Activated CD8-positive, alpha-beta memory T cell treated with anti-CD3 and anti-CD28 coated beads for 36 hours (primary cell): ENCODE results near the gene ZPBP2. TPM values are rescaled to one million over a fixed set of nuclear protein-coding genes. Genes with fewer than 3 reads are reported as not detected.

Experiments used
- CTCF ChIA-PET: fragments of 350-600 bp; sonication (Branson Sonifier 250); formaldehyde crosslinking; loops from one replicate; lab custom pipeline; 2021; ENCODE audit warnings: antibody characterized with exemption; lab: Charles Lee
- POLR2A ChIA-PET: fragments of 350-600 bp; sonication (Branson Sonifier 250); formaldehyde crosslinking; loops from one replicate; lab custom pipeline; 2021; ENCODE audit warnings: antibody characterized with exemption; lab: Charles Lee
- total RNA-seq, 2 experiments: library from RNA; stranded (reverse); gene quantifications; one replicate each; pipeline ENCODE4 v1.2.3, GENCODE V29; 2021

ZPBP2 gene
- total RNA-seq, 2 experiments from 2014 or later, result 0.42 to 0.44 TPM

GRCh38 chr17:39923836-39924690 is 56.1 kb downstream of the ZPBP2 start:
- ChIA-PET CTCF (interaction anchor here (1.3 kb wide), 1 partner anchor 56 kb away, joined by 3 read pairs; the partner anchor contains the start of gene PSMD3), POLR2A (no interaction called here)

GRCh38 chr17:39924691-39925055 is 56.7 kb downstream of the ZPBP2 start:
- CTCF ChIA-PET, result interaction anchor here (1.3 to 1.8 kb wide), 2 partner anchors 54 to 56 kb away, joined by 3 to 4 read pairs; partner anchors contain the start of gene PSMD3
- POLR2A ChIA-PET, result no interaction called here

DNA sequence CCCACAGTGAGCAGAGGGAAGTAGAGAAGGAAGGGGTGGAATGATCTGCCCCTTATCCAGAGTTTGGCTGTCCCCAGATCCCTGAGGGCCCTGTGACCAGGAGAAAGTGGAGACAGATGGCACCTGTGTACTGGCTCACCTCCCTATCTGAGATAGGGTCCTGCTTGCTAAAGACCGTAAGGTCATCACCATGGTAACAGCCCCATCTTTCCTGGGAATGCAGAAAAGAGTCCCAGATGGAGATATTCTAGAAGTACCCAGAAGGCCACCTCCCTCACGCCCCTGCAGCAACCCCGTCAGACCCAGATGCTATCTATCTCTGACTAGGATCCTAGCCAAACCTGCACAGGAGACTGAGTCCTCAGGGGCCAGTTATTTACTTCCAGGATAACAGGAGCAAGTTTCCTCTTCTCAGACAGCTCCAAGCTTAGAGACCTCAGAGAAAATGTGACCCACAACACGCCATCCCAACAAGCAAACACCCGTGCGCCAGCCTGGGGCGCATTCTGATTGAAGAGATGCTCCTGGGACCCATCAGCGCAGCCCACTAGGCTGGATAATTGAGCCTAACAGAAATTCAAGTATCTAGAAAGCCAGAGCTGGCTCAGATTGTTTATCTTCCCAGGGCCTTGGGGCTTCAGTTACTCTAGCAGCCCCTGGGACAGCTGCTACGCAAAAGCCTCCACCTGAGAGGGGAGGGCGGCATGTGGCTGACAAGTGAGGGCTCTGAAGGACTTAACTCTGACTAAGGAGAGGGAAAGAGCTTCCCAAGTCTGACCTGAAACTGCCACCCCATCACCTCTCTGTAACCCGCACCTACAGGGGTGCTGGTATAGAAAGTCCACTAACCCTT is 57.5 kb downstream of the ZPBP2 start:
- CTCF ChIA-PET, result interaction anchor here (0.9 to 1.8 kb wide), 3 partner anchors 10 to 53 kb away, joined by 3 to 4 read pairs (median 3); no protein-coding TSS in a partner anchor
- POLR2A ChIA-PET, result interaction anchor here (1.3 to 2.8 kb wide), 5 partner anchors 10 to 171 kb away, joined by 3 to 17 read pairs (median 4); partner anchors contain the start of gene IKZF3

GRCh38 chr17:39926135-39926587 is 58.2 kb downstream of the ZPBP2 start:
- CTCF ChIA-PET, result interaction anchor here (0.9 to 1.8 kb wide), 4 partner anchors 10 to 53 kb away, joined by 3 to 4 read pairs (median 4); no protein-coding TSS in a partner anchor
- POLR2A ChIA-PET, result interaction anchor here (0.6 to 2.8 kb wide), 7 partner anchors 10 to 171 kb away, joined by 3 to 17 read pairs (median 4); partner anchors contain the start of gene IKZF3

DNA sequence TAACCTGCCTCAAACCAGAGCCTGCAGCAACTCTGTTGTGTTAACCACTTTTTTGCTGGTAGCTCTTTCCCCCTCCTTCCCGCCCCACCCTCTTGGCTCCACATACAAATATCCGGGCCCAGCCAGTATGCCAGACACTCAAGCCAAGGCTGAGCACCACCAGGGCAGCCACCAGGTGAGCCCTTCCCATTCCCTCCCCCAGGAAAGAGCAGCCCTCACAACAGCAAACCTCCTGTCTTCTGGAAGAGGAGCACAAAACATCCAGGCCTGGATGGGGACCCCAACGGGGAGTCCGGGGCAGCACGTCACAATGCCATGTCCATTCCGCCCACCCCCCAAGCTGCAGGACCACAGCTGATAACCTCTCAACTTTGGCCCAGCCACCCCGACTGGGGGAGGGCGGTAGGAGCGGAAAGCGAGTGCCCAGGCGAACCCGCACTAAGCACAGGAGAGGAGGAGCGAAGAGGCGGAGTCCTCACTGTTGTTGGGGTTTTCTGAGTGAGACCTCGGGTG is 58.6 kb downstream of the ZPBP2 start:
- POLR2A ChIA-PET, result interaction anchor here (0.6 to 2.8 kb wide), 7 partner anchors 11 to 172 kb away, joined by 3 to 17 read pairs (median 4); partner anchors contain the start of gene IKZF3
- CTCF ChIA-PET, result interaction anchor here (0.9 to 1.8 kb wide), 5 partner anchors 11 to 52 kb away, joined by 3 to 4 read pairs (median 3); no protein-coding TSS in a partner anchor

Other genes with a start within 250 kb of the ZPBP2 start
- gene PPP1R1B, start 241.2 kb upstream of the ZPBP2 start, total RNA-seq, result not detected
- gene STARD3, start 231.1 kb upstream of the ZPBP2 start, total RNA-seq, result 10 to 100 TPM; 59.1 to 62.4 TPM
- gene TCAP, start 202.9 kb upstream of the ZPBP2 start, total RNA-seq, result under 1 TPM; 0.82 to 0.92 TPM
- gene PNMT, start 199.7 kb upstream of the ZPBP2 start, total RNA-seq, result under 1 TPM in 1 of 2 experiments, not detected in 1; 0.23 TPM
- 1 to 10 TPM; 6.6 to 8.6 TPM for gene PGAP3, start 180.1 kb upstream of the ZPBP2 start, total RNA-seq
- 1 to 10 TPM; 3.3 to 3.5 TPM for gene ERBB2, start 168.1 kb upstream of the ZPBP2 start, total RNA-seq
- gene MIEN1, start 137.7 kb upstream of the ZPBP2 start, total RNA-seq, result 10 to 100 TPM; 45.2 to 48.1 TPM
- not detected for gene GRB7, start 130.3 kb upstream of the ZPBP2 start, total RNA-seq
- gene IKZF3, start 3.9 kb upstream of the ZPBP2 start, total RNA-seq, result 10 to 100 TPM; 92.3 to 93.0 TPM
- 10 to 100 TPM; 12.0 to 13.4 TPM for gene GSDMB, start 50.4 kb downstream of the ZPBP2 start, total RNA-seq
- 10 to 100 TPM; 57.2 to 58.2 TPM for gene ORMDL3, start 59.4 kb downstream of the ZPBP2 start, total RNA-seq
- not detected for gene LRRC3C, start 59.5 kb downstream of the ZPBP2 start, total RNA-seq
- under 1 TPM; 0.08 to 0.10 TPM for gene GSDMA, start 94.8 kb downstream of the ZPBP2 start, total RNA-seq
- gene PSMD3, start 112.6 kb downstream of the ZPBP2 start, total RNA-seq, result 100 to 1,000 TPM; 193 to 197 TPM
- gene CSF3, start 147.2 kb downstream of the ZPBP2 start, total RNA-seq, result not detected
- gene MED24, start 186.2 kb downstream of the ZPBP2 start, total RNA-seq, result 100 to 1,000 TPM; 115 to 121 TPM
- 10 to 100 TPM; 11.6 to 12.6 TPM for gene THRA, start 194.8 kb downstream of the ZPBP2 start, total RNA-seq
- gene NR1D1, start 232.4 kb downstream of the ZPBP2 start, total RNA-seq, result 1 to 10 TPM; 7.7 to 8.3 TPM